ENCODE measurements around the gene CDC42BPB. TPM values are rescaled to one million over a fixed set of nuclear protein-coding genes. Genes with fewer than 3 reads are reported as not detected.

Gene CDC42BPB
- total RNA-seq, 1 donor from 2014 or later = 1.6 TPM

DNA sequence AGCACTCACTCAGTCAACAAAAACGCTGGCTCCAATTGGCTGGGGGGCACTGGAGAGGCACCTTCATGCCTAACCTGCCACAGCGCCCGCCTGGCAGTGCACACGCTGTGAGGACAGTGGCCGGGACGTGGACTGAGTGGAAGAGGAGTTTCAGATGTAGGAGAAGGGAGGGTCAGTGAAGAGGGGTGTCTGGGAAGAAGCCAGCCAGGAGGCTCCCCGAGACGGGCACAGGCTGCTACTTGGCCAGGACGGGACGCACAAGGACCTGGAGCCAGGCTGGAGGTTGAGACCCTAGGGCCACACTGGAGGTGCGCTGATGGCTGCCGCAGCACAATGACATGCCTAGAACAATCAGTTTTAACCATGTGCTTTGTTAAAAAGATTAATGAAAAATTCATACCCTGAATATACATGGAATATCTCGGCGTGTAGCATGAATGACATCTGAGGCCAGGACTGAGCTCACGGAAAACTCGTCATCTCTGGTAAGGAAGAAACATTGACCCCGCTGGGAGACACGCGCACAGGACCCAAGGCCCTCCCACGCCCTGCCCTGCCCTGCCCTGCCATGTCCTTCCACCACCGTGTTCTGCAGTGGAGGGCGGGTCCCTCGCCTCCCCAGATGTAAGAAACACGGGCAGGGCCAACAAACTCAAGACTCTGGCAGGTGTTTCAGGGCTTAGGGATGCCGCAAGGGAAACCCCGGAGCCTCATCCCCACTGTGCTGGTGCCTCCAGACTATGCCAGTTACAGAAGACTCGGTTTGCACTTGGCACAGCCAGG, 109.8 kb downstream of the CDC42BPB start:
- Mint-ChIP-seq H3K27me3 (ENCODE audit: insufficient read depth) (peaks cover 1% of the 10 kb centered on the region), H3K36me3 (ENCODE audit: low read depth) (no peaks in the 10 kb centered on the region), H3K4me3 (no peak overlapping the region), H3K9me3 (no peaks in the 10 kb centered on the region), H3K4me1 (ENCODE audit: low read depth) (peaks cover 10% of the 10 kb centered on the region), H3K27ac (no peak overlapping the region)
- no peak for DNase-seq (ENCODE audit: low spot score)
- intact Hi-C loops (cut with micrococcal nuclease) = no loop called here

DNA sequence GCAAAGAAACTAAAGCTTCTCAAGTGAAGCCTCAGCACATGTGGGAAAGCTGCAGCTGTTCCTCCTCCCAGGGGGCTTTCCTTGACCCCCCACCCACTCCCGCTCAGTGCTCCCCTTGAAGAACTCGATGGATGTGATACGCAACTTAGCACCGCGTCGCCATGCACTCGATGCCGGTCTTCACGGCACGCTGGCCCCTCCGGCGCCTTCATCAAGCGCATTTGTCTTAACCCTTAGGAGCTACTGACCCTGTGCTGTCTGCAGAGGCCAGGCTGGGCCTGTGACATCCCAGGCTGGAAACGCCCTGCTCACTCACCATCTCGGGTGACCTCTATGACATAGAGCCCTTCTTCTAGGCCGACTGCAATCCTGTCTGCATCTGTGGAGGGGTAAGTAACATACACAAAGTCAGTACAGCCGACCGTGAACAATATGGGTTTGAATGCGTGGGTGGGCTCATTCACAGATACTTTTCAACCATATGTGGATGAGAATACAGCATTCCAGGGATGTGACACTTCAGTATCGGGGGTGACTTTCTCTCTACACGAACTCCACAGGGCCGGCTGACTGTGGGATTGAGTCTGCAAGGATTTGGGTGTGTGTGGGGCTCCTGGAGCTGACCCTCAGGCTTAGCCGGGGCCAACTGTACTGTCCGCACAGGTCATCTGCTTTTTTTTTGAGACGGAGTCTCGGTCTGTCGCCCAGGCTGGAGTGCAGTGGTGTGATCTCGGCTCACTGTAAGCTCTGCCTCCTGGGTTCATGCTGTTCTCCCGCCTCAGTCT, 111.8 kb downstream of the CDC42BPB start:
- H3K36me3 Mint-ChIP-seq (ENCODE audit: low read depth) = no peaks in the 10 kb centered on the region
- peaks cover 1% of the 10 kb centered on the region for H3K27me3 Mint-ChIP-seq (ENCODE audit: insufficient read depth)
- H3K4me3 Mint-ChIP-seq = no peak overlapping the region
- DNase-seq (ENCODE audit: low spot score) = no peak
- H3K9me3 Mint-ChIP-seq = no peaks in the 10 kb centered on the region
- peaks cover 10% of the 10 kb centered on the region for H3K4me1 Mint-ChIP-seq (ENCODE audit: low read depth)
- H3K27ac Mint-ChIP-seq = no peak overlapping the region
- intact Hi-C loops (cut with micrococcal nuclease) = no loop called here

DNA sequence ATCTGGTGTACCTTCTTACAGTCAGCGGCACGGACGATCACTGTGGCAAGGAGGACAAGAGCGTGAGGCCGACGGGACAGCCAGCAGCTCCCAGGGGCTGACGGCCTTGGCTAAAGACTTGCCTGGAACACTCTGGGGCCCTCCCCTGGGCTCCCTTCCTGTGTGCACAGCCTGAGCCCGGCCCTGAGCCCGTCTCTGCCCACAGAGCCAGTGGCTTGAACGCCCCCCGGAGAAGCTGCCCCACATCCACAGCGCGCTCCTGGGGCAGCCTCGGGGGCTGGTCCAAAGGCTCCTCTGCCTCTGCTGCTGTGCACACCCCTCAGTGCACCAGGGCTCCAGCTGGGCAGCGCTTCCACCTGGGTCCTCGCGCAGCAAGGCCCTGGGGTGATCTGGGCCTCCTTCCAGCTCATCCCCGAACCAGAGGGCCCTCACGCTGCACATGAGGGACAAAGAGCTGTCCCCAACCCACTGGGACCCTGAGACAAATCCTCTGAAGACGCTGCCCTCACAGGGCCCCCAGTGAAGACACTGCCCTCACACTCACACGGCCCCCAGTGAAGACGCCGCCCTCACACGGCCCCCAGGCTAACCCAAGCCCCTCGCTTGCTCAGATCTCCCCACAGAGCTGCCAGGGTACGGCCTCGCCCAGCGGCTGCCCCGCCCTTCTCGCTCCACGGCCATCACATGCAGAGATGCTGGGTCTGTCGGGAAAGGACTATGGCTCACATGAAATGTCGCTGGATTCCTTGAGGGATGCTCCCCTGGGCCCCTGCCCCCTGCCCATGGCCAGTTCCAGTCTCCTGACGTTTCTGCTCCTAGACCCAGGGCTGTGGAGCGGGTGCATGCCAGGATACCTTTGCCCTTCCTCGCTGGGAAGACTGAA, 112.7 kb downstream of the CDC42BPB start:
- Mint-ChIP-seq H3K4me3 (no peak overlapping the region), H3K27ac (no peak overlapping the region), H3K9me3 (no peaks in the 10 kb centered on the region), H3K27me3 (ENCODE audit: insufficient read depth) (peaks cover 1% of the 10 kb centered on the region), H3K4me1 (ENCODE audit: low read depth) (peaks cover 10% of the 10 kb centered on the region), H3K36me3 (ENCODE audit: low read depth) (no peaks in the 10 kb centered on the region)
- DNase-seq (ENCODE audit: low spot score) = no peak
- intact Hi-C loops (cut with micrococcal nuclease) = no loop called here

DNA sequence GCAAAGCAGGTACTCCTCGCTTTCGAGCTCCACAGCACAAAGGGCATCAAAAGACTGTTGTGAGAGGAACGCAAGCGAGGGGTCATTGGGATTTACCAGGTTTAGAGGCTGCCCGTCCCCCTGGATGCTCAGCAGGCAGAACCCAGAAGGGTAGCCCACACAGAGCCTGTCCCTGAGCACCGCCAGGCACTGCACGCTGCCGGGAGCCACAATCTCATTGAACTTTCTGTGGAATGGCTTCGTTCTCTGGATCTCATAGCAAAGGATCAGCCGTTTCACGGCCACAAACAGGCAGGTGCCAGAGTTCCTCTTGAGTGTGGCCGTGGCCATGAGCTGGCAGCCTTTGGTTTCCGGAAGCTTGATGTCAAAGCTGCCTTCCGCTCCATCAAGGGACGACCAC, 113.4 kb downstream of the CDC42BPB start:
- Mint-ChIP-seq H3K36me3 (ENCODE audit: low read depth) (no peaks in the 10 kb centered on the region), H3K9me3 (no peaks in the 10 kb centered on the region), H3K27ac (no peak overlapping the region), H3K27me3 (ENCODE audit: insufficient read depth) (peaks cover 1% of the 10 kb centered on the region), H3K4me3 (no peak overlapping the region), H3K4me1 (ENCODE audit: low read depth) (peaks cover 3% of the 10 kb centered on the region)
- DNase-seq (ENCODE audit: low spot score) = no peak
- intact Hi-C loops (cut with micrococcal nuclease) = no loop called here

DNA sequence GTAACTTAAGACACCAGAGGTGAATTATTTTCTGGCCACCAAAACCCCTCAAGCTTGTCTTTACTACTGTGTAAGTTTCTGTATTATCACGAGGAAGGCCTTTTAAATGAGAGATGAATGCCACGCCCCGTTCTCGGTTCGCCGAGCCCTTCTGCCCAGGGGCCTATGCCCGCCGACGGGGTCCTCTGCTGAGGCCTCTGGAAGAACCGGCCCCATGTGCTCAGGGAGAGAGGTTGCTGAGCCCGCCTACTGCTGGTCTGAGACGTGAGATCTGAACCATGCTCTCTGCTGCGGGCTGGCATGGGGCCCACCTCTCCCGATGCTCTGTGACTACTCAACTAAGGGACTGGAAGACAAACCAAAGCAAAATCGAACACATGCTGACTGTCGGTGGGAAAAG, 113.9 kb downstream of the CDC42BPB start:
- Mint-ChIP-seq H3K4me3 (no peak overlapping the region), H3K27ac (no peak overlapping the region), H3K27me3 (ENCODE audit: insufficient read depth) (peaks cover 1% of the 10 kb centered on the region), H3K9me3 (no peaks in the 10 kb centered on the region), H3K36me3 (ENCODE audit: low read depth) (no peaks in the 10 kb centered on the region), H3K4me1 (ENCODE audit: low read depth) (no peaks in the 10 kb centered on the region)
- intact Hi-C loops (cut with micrococcal nuclease) = no loop called here
- DNase-seq (ENCODE audit: low spot score) = no peak

DNA sequence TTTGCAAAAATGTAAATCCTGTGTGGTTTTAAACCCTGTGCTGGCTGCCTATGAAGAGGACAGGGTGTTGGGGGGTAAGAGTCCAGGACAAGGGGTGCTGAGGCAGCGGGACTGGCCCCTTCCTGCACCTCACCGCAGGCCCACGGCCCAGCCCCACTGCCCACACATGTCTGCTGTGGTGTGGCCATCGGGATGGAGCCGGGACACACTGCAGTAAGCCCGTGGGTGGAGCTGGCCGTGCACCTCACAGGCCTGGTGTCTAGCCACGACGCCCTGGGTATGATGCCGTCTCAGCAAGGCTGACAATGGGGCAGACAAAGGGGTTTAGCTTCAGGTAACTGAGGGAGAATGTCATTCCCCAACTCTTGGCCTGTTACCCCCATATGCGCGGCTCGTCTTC, 115.3 kb downstream of the CDC42BPB start:
- no peaks in the 10 kb centered on the region for H3K4me1 Mint-ChIP-seq (ENCODE audit: low read depth)
- no peaks in the 10 kb centered on the region for H3K36me3 Mint-ChIP-seq (ENCODE audit: low read depth)
- intact Hi-C loops (cut with micrococcal nuclease) = no loop called here
- DNase-seq (ENCODE audit: low spot score) = no peak
- H3K9me3 Mint-ChIP-seq = no peaks in the 10 kb centered on the region
- H3K27me3 Mint-ChIP-seq (ENCODE audit: insufficient read depth) = peaks cover 1% of the 10 kb centered on the region
- no peak overlapping the region for H3K27ac Mint-ChIP-seq
- no peak overlapping the region for H3K4me3 Mint-ChIP-seq

DNA sequence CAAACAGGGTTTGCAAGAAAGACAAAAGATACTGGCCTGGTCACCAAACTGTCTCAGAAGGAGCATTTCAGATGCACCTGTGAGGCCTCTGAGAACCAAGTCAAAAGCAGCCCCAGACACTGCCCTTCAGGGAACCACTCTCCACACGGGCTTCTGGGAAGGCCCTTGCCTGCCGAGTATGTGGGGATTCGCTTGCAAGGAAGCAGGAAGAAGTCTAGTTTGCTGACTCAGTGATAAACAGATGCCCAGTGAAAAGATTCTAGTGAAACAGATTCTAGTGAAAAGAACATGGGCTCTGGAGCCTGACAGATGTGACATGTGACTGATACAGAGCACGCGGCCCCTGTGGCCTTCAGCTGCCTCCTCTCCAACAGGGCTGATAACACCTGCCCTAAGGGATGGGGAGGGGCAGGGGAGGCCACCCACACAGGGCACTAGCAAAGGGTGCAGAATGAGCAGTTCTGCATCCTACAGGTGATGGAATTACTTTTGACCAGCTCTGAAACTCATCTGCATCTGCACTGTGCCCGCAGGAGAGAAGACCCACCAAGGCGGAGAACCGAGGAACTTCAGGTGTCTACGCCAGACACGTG, 115.8 kb downstream of the CDC42BPB start:
- Mint-ChIP-seq H3K36me3 (ENCODE audit: low read depth) (no peaks in the 10 kb centered on the region), H3K4me1 (ENCODE audit: low read depth) (no peaks in the 10 kb centered on the region), H3K27me3 (ENCODE audit: insufficient read depth) (peaks cover 2% of the 10 kb centered on the region), H3K4me3 (no peak overlapping the region), H3K27ac (no peak overlapping the region), H3K9me3 (no peaks in the 10 kb centered on the region)
- no peak for DNase-seq (ENCODE audit: low spot score)
- intact Hi-C loops (cut with micrococcal nuclease) = no loop called here

DNA sequence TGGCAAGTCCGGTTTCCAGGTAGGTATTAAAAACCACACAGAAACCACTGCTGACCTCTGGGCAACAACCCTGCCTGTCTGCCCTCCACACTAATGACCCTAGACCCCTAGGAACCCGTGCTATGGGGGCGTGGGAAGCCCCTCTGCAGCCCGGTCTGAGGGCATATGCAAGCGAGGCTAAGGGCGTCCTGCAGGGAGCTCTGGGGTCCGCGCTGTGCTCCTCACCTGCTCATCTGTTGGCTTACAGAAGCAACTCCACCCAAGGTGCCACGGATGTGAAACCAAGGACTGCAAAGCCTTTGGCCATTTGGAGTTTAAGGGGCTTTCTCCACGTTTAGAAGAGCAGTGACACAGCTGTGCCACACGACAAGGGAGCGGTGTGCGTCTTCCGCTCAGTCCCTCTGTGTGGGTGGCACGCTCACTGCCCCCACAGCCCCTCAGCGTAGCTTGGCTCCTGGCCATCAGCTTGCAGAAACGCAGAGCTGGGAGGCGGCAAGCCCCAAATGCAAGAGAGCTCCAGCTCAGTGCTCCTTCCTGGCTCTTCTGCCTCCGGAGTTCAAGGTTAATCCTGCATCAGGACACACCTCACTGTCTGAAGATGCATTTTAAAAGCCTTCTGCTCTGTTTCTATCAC, 116.5 kb downstream of the CDC42BPB start:
- H3K9me3 Mint-ChIP-seq = no peaks in the 10 kb centered on the region
- no peaks in the 10 kb centered on the region for H3K4me1 Mint-ChIP-seq (ENCODE audit: low read depth)
- DNase-seq (ENCODE audit: low spot score) = no peak
- H3K4me3 Mint-ChIP-seq = no peak overlapping the region
- H3K27me3 Mint-ChIP-seq (ENCODE audit: insufficient read depth) = peaks cover 2% of the 10 kb centered on the region
- H3K36me3 Mint-ChIP-seq (ENCODE audit: low read depth) = no peaks in the 10 kb centered on the region
- intact Hi-C loops (cut with micrococcal nuclease) = no loop called here
- no peak overlapping the region for H3K27ac Mint-ChIP-seq

DNA sequence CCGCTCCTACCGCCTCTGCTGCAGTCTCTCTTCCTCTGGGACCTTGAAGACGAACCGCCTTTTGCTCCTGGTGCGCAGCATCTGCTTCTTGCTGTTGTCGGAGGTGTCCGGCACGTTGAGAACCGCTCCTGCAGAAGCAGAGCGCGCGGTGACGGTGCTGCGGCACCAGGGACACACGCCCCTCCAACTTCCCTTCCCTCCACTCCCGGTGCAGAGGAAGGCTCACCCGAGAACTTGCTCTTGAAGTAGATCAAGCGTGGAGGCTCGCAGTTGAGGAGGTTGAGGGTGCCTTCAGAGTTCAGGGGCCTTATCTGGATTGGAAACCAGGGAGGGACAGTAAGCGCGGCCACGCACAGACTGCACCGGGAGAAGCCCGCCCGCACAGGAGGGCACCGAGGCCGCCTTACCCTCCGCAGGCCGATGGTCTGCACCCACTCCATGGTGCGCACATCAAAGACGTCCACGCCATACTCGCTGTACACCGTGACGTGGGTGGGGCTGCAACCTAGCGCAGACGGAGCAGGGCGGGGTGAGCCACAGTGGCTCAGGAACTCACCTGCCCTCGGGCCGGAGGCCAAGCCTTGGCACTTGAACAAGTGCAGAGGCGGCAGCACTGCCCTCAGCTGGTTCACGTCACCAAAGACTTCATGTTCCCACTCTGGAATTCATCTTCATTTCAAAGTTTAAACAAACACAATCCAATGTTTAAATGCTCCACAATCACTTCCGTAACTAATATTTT, 117.4 kb downstream of the CDC42BPB start:
- Mint-ChIP-seq H3K4me3 (no peak overlapping the region), H3K27me3 (ENCODE audit: insufficient read depth) (peaks cover 2% of the 10 kb centered on the region), H3K9me3 (no peaks in the 10 kb centered on the region), H3K27ac (no peak overlapping the region), H3K36me3 (ENCODE audit: low read depth) (no peaks in the 10 kb centered on the region), H3K4me1 (ENCODE audit: low read depth) (no peaks in the 10 kb centered on the region)
- intact Hi-C loops (cut with micrococcal nuclease) = no loop called here
- no peak for DNase-seq (ENCODE audit: low spot score)

DNA sequence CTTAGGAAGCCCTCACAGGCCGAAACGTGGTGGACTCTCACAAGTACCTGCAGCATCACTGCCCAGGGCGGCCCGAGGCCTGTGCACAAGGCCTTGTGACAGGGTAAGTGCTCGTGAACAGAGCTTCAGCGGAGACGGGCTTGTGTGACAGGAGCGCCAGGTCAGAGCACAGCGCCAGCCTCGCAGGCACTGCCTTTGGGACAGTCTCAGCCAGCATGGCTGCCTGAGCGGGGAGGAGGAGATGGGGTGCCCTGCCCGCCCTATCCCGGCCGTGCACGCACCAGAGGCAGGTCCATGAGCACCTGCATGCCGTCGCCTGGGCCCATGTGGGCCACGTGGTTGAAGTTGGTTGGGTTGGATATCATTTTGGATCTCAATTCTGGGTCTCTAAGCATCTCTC, 118.0 kb downstream of the CDC42BPB start:
- no peaks in the 10 kb centered on the region for H3K9me3 Mint-ChIP-seq
- intact Hi-C loops (cut with micrococcal nuclease) = no loop called here
- H3K4me3 Mint-ChIP-seq = no peak overlapping the region
- H3K27ac Mint-ChIP-seq = no peak overlapping the region
- no peak for DNase-seq (ENCODE audit: low spot score)
- H3K4me1 Mint-ChIP-seq (ENCODE audit: low read depth) = no peaks in the 10 kb centered on the region
- peaks cover 2% of the 10 kb centered on the region for H3K27me3 Mint-ChIP-seq (ENCODE audit: insufficient read depth)
- H3K36me3 Mint-ChIP-seq (ENCODE audit: low read depth) = no peaks in the 10 kb centered on the region

DNA sequence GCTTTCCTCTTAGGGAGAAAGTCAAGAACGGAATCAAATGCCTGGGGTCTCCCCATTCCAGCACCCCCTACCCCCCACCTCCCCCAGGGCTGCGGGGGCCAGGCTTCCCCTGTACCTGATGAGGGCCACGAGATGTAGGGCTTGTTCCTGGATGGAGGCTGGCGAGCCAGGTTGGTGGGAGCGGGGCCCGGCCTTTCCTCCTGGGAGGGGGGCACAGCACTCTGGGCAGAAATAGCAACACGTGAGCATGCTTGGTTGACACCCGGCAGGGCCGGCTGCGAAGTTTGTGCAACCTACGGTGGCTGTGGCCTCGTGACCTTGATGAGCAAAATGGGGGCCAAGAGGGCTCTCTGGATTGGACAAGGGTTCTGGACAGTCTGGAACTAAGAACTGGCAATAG, 119.2 kb downstream of the CDC42BPB start:
- Mint-ChIP-seq H3K9me3 (no peaks in the 10 kb centered on the region), H3K36me3 (ENCODE audit: low read depth) (no peaks in the 10 kb centered on the region), H3K27ac (no peak overlapping the region), H3K27me3 (ENCODE audit: insufficient read depth) (peaks cover 2% of the 10 kb centered on the region), H3K4me1 (ENCODE audit: low read depth) (no peaks in the 10 kb centered on the region), H3K4me3 (no peak overlapping the region)
- DNase-seq (ENCODE audit: low spot score) = no peak
- intact Hi-C loops (cut with micrococcal nuclease) = no loop called here
